Measurements from ENCODE around the gene USP35. TPM values are rescaled to one million over a fixed set of nuclear protein-coding genes. Genes with fewer than 3 reads are reported as not detected.

USP35 gene
- polyA plus RNA-seq, 3 donors: 0.42 to 7.6 (median 0.63) TPM

DNA sequence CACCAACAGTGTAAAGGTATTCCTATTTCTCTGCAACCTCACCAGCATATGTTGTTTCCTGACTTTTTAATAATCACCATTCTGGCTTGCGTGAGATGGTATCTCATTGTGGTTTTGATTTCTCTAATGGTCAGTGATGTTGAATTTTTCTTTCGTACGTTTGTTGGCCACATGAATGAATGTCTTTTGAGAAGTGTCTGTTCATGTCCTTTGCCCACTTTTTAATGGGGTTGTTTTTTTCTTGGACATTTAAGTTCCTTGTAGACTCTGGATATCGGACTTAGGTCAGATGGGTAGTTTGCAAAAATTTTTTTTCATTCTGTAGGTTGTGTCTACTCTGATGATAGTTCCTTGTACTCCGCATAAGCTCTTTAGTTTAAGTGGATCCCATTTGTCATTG lies 22.8 kb downstream of the USP35 start:
- Histone ChIP-seq H3K36me3 (replicated peaks in 1 of 2; ENCODE audit: control insufficient read depth in 1 of 2, insufficient read depth in 2 of 2, low read length in 2 of 2) (peaks cover 30 to 63% of the 10 kb centered on the region in 2 donors), H3K9ac (ENCODE audit: insufficient read depth, low read length, poor library complexity, severe bottlenecking) (no peak overlapping the region), H3K4me3 (replicated peaks in 1 of 3; ENCODE audit: low read depth in 2 of 3, low read length in 3 of 3) (no peak overlapping the region), H3K27ac (ENCODE audit: low read depth in 1 of 2, low read length in 2 of 2) (no peak overlapping the region), H3K4me2 (replicated peaks; ENCODE audit: extremely low read depth, low read length, poor library complexity, severe bottlenecking) (no peak overlapping the region), H3K27me3 (ENCODE audit: control insufficient read depth in 2 of 2, insufficient read depth in 2 of 2, low read length in 2 of 2) (no peaks in the 10 kb centered on the region), H3K79me2 (ENCODE audit: insufficient read depth, low read length) (no peaks in the 10 kb centered on the region), H4K20me1 (ENCODE audit: insufficient read depth, low read length) (peaks cover 24% of the 10 kb centered on the region), H2AFZ (ENCODE audit: insufficient read depth, low read depth, low read length, poor library complexity, severe bottlenecking) (no peak overlapping the region), H3K4me1 (ENCODE audit: control insufficient read depth in 1 of 2, insufficient read depth in 2 of 2, low read length in 2 of 2) (no peaks in the 10 kb centered on the region), H3K9me3 (replicated peaks in 1 of 2; ENCODE audit: control insufficient read depth in 1 of 2, insufficient read depth in 1 of 2, low read length in 2 of 2) (no peaks in the 10 kb centered on the region)
- H3K36me3 Mint-ChIP-seq: peaks cover 56 to 66% of the 10 kb centered on the region in 2 donors
- no peaks in the 10 kb centered on the region for H3K4me1 Mint-ChIP-seq
- no peak overlapping the region for H3K4me3 Mint-ChIP-seq
- TF ChIP-seq, protein P1, sequence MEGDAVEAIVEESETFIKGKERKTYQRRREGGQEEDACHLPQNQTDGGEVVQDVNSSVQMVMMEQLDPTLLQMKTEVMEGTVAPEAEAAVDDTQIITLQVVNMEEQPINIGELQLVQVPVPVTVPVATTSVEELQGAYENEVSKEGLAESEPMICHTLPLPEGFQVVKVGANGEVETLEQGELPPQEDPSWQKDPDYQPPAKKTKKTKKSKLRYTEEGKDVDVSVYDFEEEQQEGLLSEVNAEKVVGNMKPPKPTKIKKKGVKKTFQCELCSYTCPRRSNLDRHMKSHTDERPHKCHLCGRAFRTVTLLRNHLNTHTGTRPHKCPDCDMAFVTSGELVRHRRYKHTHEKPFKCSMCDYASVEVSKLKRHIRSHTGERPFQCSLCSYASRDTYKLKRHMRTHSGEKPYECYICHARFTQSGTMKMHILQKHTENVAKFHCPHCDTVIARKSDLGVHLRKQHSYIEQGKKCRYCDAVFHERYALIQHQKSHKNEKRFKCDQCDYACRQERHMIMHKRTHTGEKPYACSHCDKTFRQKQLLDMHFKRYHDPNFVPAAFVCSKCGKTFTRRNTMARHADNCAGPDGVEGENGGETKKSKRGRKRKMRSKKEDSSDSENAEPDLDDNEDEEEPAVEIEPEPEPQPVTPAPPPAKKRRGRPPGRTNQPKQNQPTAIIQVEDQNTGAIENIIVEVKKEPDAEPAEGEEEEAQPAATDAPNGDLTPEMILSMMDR (IDR thresholded peaks at IDR 0.05): no peak
- no peak for DNase-seq
- H3K9me3 Mint-ChIP-seq: peaks cover 0 to 3% (median 0%) of the 10 kb centered on the region in 7 donors
- H3K27ac Mint-ChIP-seq: no peak overlapping the region
- WGBS (ENCODE audit: insufficient coverage): no CpG with 5 or more reads among the region's 5 CpGs
- intact Hi-C loops (cut with micrococcal nuclease): no loop called here
- H3K27me3 Mint-ChIP-seq (ENCODE audit: low read depth in 3 of 3): peaks cover 0 to 5% (median 3%) of the 10 kb centered on the region in 3 donors

DNA sequence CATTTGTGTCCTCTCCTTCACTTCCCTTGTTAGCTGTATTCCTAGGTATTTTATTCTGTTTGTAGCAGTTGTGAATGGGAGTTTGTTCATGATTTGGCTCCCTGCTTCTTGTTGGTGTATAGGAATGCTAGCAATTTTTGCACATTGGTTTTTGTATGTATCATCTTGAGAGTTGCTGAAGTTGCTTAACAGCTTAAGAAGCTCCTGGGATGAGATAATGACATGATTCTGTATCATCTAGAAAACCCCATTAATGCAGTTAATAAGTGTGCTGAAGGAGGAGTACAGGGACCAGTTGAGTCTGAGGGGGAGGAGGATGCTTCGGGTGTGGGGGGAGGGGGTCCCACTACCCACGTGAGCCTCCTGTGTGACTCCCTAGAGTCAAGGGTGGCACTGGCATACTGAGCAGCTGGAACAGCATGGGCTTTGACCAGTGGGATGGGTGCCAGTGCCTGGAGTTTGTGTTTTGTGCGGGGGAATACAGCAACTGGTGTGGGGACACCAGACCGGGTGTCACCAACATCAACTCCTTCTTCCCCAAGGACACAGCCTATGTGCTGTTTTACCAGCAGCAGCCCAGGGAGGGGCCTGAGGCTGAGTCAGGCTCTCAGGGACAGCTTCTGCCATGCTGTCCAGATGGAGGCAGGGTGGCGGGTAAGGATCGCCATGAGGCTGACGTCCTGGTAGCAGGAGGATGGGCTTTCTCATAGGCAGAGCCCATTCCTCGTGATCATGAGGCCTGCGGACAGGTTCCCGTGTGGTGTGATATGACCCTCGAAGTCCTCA lies 24.1 kb downstream of the USP35 start:
- H3K36me3 Mint-ChIP-seq: peaks cover 64 to 68% of the 10 kb centered on the region in 2 donors
- no peak overlapping the region for H3K4me3 ChIP-seq (replicated peaks in 1 of 3; ENCODE audit: low read depth in 2 of 3, low read length in 3 of 3)
- peaks cover 43 to 63% of the 10 kb centered on the region in 2 donors for H3K36me3 ChIP-seq (replicated peaks in 1 of 2; ENCODE audit: control insufficient read depth in 1 of 2, insufficient read depth in 2 of 2, low read length in 2 of 2)
- H3K4me1 ChIP-seq (ENCODE audit: control insufficient read depth in 1 of 2, insufficient read depth in 2 of 2, low read length in 2 of 2): no peaks in the 10 kb centered on the region
- no peak for DNase-seq
- no peaks in the 10 kb centered on the region for H3K9me3 ChIP-seq (replicated peaks in 1 of 2; ENCODE audit: control insufficient read depth in 1 of 2, insufficient read depth in 1 of 2, low read length in 2 of 2)
- no peak overlapping the region for H3K9ac ChIP-seq (ENCODE audit: insufficient read depth, low read length, poor library complexity, severe bottlenecking)
- peaks cover 30% of the 10 kb centered on the region for H4K20me1 ChIP-seq (ENCODE audit: insufficient read depth, low read length)
- H3K4me2 ChIP-seq (replicated peaks; ENCODE audit: extremely low read depth, low read length, poor library complexity, severe bottlenecking): no peak overlapping the region
- H3K79me2 ChIP-seq (ENCODE audit: insufficient read depth, low read length): no peaks in the 10 kb centered on the region
- H2AFZ ChIP-seq (ENCODE audit: insufficient read depth, low read depth, low read length, poor library complexity, severe bottlenecking): no peak overlapping the region
- no peak overlapping the region for H3K27ac Mint-ChIP-seq
- H3K4me1 Mint-ChIP-seq: no peaks in the 10 kb centered on the region
- intact Hi-C loops (cut with micrococcal nuclease): no loop called here
- H3K4me3 Mint-ChIP-seq: no peak overlapping the region
- H3K27ac ChIP-seq (ENCODE audit: low read depth in 1 of 2, low read length in 2 of 2): no peak overlapping the region
- H3K27me3 Mint-ChIP-seq (ENCODE audit: low read depth in 3 of 3): peaks cover 0 to 3% (median 3%) of the 10 kb centered on the region in 3 donors
- no peaks in the 10 kb centered on the region for H3K27me3 ChIP-seq (ENCODE audit: control insufficient read depth in 2 of 2, insufficient read depth in 2 of 2, low read length in 2 of 2)
- WGBS (ENCODE audit: insufficient coverage): 92% methylated on average over 7 of the region's 11 CpGs
- peaks cover 0 to 3% (median 0%) of the 10 kb centered on the region in 7 donors for H3K9me3 Mint-ChIP-seq
- TF ChIP-seq, protein P1 (IDR thresholded peaks at IDR 0.05): no peak
